GF-D8 (cell line): ENCODE results near the gene THAP7.
"Not testable (repeated sequence)": the region's sequence is repeated elsewhere in the genome, so short reads cannot be mapped to it uniquely, and the experiment has no call there.

ENCODE experiments used
- DNase-seq: peaks from one replicate; lab custom pipeline; 2025; lab: John Stamatoyannopoulos, UW

THAP7 gene, protein sequence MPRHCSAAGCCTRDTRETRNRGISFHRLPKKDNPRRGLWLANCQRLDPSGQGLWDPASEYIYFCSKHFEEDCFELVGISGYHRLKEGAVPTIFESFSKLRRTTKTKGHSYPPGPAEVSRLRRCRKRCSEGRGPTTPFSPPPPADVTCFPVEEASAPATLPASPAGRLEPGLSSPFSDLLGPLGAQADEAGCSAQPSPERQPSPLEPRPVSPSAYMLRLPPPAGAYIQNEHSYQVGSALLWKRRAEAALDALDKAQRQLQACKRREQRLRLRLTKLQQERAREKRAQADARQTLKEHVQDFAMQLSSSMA

GRCh38 chr22:21001601-21002325, at the start of gene THAP7:
TSS of gene THAP7 (minus strand) at chr22:21002118. CDS start at chr22:21001911, 207 bp downstream.
- peak; percentile 87 for DNase-seq

DNA sequence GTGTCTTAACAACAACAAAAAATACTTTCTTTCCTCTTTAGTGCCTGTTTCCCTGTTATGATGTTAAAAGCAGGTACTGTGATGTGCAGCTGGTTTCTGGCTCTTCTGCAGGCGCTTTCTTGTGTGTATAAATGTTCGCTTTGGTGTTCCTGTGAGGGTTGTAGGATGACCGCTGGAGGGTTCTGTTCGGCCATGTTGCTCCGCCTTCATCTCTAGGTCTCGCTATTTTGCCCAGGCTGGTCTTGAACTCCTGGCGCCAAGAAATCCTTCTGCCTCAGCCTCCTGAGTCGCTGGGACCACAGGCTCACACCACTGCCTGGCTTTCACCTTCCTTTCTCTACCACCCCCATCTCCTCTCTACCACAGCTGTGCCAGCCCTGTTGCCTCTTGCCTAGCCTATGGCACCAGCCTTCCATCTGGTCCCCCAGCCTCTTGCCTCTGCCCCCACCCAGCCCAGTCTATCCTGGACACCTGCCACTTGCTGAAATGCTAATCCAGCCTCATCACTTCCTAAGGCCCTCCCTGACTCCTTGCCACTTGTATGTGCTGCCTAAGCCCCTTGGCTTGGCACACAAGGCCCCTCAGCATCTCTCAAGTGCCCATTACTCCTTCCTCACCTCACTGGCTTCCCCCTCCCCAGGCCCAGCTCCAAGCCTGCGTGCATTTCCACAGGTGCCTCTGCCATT, 49.4 kb upstream of the THAP7 start:
- no peak for DNase-seq

DNA sequence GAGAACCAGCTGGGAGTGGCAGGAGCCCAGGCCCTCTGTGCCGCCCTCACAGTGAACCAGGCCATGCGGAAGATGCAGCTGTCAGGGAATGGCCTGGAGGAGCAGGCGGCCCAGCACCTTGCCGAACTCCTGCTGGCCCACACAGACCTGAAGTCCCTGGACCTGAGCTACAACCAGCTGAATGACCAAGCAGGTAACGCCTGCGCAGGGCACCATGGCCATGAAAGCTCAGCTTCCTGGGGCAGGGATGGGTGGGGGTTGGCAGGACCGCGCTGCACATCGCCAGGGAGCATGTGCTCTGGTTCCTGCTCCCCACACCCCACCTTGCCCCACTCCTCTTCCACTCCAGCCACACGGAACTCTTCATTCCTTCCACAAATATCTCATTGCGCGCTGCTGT, 47.0 kb upstream of the THAP7 start:
- DNase-seq = not testable (repeated sequence)

DNA sequence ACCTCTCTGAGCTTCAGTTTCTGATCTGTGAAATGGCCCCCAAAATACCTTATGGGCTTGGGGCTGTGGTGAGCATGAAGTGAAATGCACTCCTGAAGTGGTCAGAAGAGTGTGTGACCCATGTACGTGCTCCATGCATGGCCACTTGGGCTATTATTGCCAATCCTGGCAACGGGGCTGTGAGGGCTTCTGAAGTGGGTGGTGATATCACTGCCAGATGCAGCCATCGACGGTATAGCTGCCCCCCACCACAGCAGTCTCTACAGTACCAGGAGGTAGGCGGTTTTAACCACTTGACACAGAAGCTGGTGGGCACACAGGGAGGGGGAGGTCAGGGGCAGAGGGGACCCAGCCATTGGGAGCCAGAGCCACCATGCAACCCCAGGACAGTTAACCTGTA, 46.5 kb upstream of the THAP7 start:
- DNase-seq = not testable (repeated sequence)

DNA sequence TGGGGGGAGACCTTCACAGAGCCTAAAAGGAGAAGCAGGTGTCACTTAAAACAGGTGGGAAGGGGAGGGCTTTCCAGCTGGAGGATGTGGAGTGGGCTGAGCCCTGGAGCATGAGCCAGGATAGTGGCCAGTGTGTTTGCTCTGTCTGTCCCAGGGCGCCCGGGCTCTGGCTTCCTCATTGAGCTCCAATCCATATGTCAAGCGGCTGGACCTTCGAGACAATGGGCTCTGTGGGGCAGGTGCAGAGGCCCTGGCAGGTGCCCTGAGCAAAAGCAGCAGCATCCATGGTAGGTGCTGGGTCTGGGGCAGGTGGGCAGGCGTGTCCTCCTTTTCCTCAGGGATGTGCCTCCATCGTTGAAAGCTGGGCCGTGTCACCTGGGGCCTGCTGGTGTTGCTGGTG, 45.8 kb upstream of the THAP7 start:
- no peak for DNase-seq

DNA sequence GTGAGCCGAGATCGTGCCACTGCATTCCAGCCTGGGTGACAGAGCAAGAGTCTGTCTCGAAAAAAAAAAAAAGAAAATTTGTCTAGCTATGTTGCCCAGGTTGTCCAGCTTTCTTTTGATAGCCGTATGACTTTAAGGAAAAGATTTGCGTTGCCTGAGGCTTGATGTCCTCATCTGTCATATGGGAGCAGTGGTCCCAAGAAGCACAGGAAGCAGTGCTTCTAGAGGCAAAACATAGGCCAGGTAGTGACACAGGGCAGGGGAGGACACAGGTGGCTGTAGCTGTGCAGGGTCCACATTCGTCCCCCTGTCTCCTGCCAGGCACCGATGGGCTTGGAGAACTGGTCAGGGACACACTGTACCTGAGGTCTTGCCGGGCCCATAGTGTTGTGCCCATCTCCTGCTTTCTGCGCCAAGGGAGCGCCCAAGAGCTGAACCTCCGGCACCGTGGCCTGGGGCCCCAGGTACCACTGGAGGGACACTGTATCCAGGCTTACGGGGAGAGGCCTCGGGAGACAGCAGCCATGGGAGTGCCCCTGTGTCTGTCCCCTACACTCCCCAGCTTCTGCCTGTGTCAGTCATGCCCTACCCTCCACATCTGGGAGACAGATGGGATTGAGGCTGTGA, 45.2 kb upstream of the THAP7 start:
- DNase-seq = no peak

GRCh38 chr22:21045585-21046294, 43.8 kb upstream of the THAP7 start, which contains the start of gene LRRC74B:
TSS of gene LRRC74B (plus strand) at chr22:21045946. CDS start at chr22:21045987, 41 bp downstream.
- DNase-seq = no peak

- DNase-seq = no peak
Observed at GRCh38 chr22:21044931-21045584, 43.1 kb upstream of the THAP7 start.

DNA sequence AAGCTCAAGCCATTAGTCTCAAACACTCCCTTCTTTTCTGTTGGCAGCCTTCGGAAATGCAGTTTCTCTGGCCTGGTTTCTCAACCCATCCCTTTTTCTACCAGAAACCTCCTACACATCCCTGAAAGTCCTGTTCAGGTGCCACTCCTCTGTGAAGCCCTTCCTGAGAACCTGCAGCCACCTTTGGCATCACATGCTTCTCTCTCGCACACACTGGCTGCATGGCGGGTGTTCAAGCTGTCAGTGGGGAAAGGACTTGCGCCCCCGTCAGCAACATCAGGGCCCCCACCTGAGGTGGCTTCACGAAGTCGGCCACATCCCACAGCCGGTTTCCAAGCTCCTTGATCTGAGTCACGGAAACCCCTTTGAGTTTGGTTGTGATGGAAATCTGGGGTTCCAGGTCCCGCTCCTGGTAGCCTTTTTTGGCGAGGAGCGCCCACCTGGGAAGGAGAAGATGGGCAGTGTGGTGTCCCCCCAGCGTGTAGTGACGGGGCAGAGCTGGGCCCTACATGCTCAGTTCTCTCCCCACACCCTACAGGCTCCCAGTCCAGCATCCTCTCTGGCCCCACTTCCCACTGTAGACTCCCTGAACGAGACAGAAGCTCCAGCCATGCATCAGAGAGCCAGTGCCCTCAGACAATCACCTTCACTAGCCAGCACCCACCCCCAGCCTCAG, 42.1 kb upstream of the THAP7 start:
- no peak for DNase-seq

DNA sequence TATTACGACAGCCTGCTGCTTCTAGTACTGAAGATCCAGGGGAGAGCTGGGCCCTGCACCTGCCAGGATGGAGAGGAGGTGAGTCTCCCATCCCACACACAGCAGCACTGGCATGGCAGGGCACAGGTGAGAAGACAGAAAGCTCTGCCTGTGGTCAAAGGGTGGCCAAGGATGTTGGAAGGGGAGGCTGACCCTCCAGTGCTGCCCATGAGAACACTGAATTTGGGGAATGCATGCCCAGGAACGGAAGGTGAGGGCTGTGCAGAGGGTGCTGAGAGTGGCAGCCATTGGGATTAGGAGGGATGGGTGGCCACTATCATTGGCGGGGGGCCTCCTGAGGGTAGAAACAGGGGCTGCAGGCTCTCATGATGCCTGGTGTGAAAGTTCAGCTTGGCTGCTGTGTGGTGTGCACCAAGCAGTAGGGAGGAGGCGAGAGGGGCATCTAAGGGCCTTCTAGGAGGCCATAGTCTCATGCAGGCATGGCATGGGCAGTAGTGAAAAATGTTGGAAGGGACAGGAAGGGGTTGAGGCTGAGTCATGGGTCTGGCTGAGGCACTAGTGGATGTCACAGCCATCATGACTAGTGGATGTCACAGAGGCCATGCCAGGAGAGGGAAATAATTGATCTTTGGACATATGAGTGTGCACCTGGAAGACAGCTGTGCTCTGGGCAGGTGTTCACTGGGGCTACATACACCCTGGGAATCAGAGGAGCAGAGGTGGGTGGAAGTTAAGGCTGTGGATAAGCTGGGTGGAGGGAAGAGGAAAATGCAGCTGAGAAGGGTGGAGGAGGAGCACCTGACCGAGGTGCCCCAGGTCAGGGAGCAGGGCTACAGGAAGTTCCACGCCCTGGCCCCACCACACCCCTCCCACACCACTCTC, 41.3 kb upstream of the THAP7 start:
- DNase-seq = no peak

DNA sequence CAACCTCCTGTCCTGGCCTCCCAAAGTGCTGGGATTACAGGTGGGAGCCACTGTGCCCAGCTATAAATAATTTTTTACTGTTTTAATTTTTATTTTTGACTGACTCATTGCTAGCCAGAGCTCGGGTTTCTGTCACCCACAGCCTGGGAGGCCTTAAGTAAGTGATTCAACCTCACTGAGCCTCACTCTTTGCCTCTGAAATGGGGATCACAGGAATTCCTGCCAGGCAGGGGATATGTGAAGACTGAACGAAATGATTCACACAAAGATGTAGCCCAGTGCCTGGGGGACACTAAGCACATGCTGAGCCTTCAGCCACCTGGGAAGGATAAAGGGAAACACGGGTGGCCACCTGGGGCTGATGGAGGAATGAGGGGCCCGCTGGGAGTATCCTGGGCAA, 40.0 kb upstream of the THAP7 start:
- DNase-seq = no peak

GRCh38 chr22:21039158-21039557, 37.2 kb upstream of the THAP7 start:
- not testable (repeated sequence) for DNase-seq

GRCh38 chr22:21038405-21038804, 36.5 kb upstream of the THAP7 start:
- DNase-seq = no peak

DNA sequence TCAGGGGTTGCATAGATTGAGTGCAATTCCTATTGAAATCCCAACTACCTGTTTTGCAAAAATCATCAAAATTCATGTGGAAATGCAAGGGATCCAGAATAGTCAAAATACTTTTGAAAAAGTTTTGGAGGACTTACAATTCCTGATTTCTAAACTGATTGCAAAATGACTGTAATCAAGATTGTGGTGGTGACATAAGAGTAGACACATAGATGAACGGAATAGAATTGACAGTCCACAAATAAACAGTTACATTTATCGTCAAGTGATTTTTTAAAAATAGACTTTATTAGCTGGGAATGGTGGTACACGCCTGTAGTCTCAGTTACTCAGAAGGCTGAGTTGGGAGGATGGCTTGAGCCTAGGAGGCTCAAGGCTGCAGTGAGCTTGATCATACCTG, 33.1 kb upstream of the THAP7 start:
- DNase-seq = no peak

DNA sequence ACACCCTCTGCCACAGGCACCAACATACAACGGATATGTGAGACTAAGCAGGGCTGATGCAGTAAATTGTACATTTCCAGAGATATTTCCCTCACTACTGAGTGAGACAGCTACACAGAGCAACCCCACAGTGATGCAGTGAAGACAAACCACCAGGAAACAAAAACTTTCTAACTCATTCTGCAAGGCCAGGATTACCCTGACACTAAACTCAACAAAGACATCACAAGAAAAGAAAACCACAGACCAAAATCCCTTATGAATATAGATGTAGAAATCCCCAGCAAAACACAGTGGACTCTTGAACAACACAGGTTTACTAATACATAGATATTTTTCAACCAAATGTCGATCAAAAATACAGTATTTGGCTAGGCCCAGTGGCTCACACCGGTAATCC, 32.0 kb upstream of the THAP7 start:
- DNase-seq = no peak

DNA sequence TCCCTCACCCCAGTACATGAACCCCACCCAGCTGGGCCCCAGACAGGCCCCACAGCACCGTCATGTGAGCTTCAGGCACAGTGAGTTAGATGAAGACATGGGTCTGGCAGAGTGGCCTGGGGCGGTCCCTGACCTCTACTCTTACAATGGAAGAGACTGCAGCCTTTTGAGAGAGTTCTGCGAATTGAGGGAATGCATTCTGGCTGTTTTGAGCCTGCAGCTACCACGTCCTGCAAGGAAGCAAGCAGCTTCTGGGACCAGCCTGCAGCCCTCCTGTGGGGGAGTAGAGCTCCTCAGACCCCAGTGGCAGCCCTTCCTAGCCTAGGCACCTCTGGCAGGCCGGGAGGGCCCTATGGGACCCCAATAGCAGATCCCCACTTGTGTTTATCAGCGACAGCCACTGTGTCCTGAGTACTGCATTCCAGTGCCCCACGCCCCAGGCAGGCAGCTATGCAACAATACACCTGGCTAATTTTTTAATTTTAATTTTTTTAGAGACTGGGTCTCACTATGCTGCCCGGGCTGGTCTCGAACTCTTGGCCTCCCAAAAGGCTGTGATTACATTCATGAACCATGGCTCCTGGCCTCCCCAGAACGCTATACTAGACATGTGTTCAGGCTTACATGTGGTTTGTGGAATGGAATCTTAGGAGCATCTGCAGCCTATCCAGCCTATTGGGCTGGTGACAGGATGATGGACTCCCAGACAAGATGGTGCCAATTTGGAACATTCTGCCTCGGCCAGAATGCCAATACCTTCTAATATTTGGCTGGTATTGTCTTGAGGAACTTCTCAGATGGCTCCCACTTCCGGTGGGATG, 31.2 kb upstream of the THAP7 start:
- DNase-seq = no peak

- no peak for DNase-seq
Observed at GRCh38 chr22:21032037-21032867, 30.3 kb upstream of the THAP7 start, which contains the start of gene SLC7A4. TSS of gene SLC7A4 (minus strand) at chr22:21032561. CDS start at chr22:21031812, 749 bp downstream.

GRCh38 chr22:21031545-21032036, 29.7 kb upstream of the THAP7 start:
- no peak for DNase-seq
